HUDEP-2 (cell line): ENCODE measurements around the gene BMPER.

ENCODE experiments used
- DNase-seq, 76 experiments: peaks; one replicate each; lab custom pipeline; 2025; ENCODE audit not compliant: unreplicated experiment in 76 of 76; lab: John Stamatoyannopoulos, UW

The BMPER gene

GRCh38 chr7:34086064-34086463 is 180.7 kb downstream of the BMPER start:
- DNase-seq: no peak

- no peak for DNase-seq
These were observed 181.6 kb downstream of the BMPER start for GRCh38 chr7:34086981-34087380.

- peak in 20 of 76 experiments; percentile 2 to 30 (median 12) for DNase-seq
These were observed 182.9 kb downstream of the BMPER start for GRCh38 chr7:34087892-34088891.

GRCh38 chr7:34090816-34091215 is 185.5 kb downstream of the BMPER start:
- no peak for DNase-seq

- peak in 22 of 76 experiments; percentile 2 to 40 (median 16) for DNase-seq
These were observed 186.1 kb downstream of the BMPER start for GRCh38 chr7:34091321-34091917.

- no peak for DNase-seq
These were observed 187.9 kb downstream of the BMPER start for GRCh38 chr7:34093276-34093675.

- no peak for DNase-seq
These were observed 190.9 kb downstream of the BMPER start for GRCh38 chr7:34096198-34096651.

GRCh38 chr7:34096777-34097176 is 191.4 kb downstream of the BMPER start:
- no peak for DNase-seq

- DNase-seq: no peak
These were observed 195.3 kb downstream of the BMPER start for GRCh38 chr7:34100661-34101060.

GRCh38 chr7:34104115-34104514 is 198.8 kb downstream of the BMPER start:
- no peak for DNase-seq

- DNase-seq: no peak
These were observed 199.7 kb downstream of the BMPER start for GRCh38 chr7:34104992-34105391.

GRCh38 chr7:34107276-34107675 is 201.9 kb downstream of the BMPER start:
- no peak for DNase-seq

GRCh38 chr7:34108165-34108564 is 202.8 kb downstream of the BMPER start:
- no peak for DNase-seq

- no peak for DNase-seq
These were observed 204.8 kb downstream of the BMPER start for GRCh38 chr7:34109936-34110780.

GRCh38 chr7:34111031-34111430 is 205.7 kb downstream of the BMPER start:
- DNase-seq: no peak

GRCh38 chr7:34115503-34115902 is 210.2 kb downstream of the BMPER start:
- no peak for DNase-seq

- no peak for DNase-seq
These were observed 212.2 kb downstream of the BMPER start for GRCh38 chr7:34117573-34117972.

- DNase-seq: no peak
These were observed 216.0 kb downstream of the BMPER start for GRCh38 chr7:34121366-34121765.

GRCh38 chr7:34123316-34123715 is 218.0 kb downstream of the BMPER start:
- no peak for DNase-seq

- no peak for DNase-seq
These were observed 219.4 kb downstream of the BMPER start for GRCh38 chr7:34124765-34125164.

- DNase-seq: no peak
These were observed 223.4 kb downstream of the BMPER start for GRCh38 chr7:34128762-34129161.
